Heart left ventricle (tissue), 16 donors: Measurements from ENCODE around the gene EPHA1. TPM values are rescaled to one million over a fixed set of nuclear protein-coding genes. Genes with fewer than 3 reads are reported as not detected.

Experiments used
- ATAC-seq, 4 donors: fragments of 200-7000 bp; cut with Tn5 transposase; one replicate each; pipeline ENCODE4 v1.9.1; 2020 to 2022; ENCODE audit warnings: moderate library complexity in 4 of 4, mild to moderate bottlenecking in 3 of 4, moderate number of reproducible peaks in 1 of 4
- DNase-seq, 5 donors: peaks; one replicate each; pipeline ENCODE4 v3.0.0-alpha.2; 2020
- H3K27ac ChIP-seq, 12 donors: fragments of 200-600 bp; sonication (generic) in 4 of 12; one replicate each; pipeline versions ENCODE4 v1.5.0 to v1.8.0; 2016 to 2022; ENCODE audit warnings: mild to moderate bottlenecking in 2 of 12
- H3K27me3 ChIP-seq, 9 donors: fragments of 200-600 bp; sonication (generic) in 2 of 9; one replicate each; pipeline versions ENCODE4 v1.5.1 to v1.8.0; 2016 to 2022; ENCODE audit warnings: mild to moderate bottlenecking in 3 of 9
- H3K36me3 ChIP-seq, 9 donors: fragments of 200-600 bp; sonication (generic) in 2 of 9; one replicate each; pipeline versions ENCODE4 v1.5.0 to v1.8.0; 2018 to 2022; ENCODE audit warnings: mild to moderate bottlenecking in 2 of 9
- H3K4me1 ChIP-seq, 12 donors: fragments of 200-600 bp; sonication (generic) in 4 of 12; one replicate each; pipeline versions ENCODE4 v1.5.0 to v1.8.0; 2016 to 2022; ENCODE audit warnings: mild to moderate bottlenecking in 3 of 12
- H3K4me3 ChIP-seq, 12 donors: fragments of 200-600 bp; sonication (generic) in 4 of 12; one replicate each; pipeline versions ENCODE4 v1.5.0 to v1.8.0; 2017 to 2022; ENCODE audit warnings: mild to moderate bottlenecking in 9 of 12, moderate library complexity in 4 of 12
- H3K9me3 ChIP-seq, 12 donors: fragments of 200-600 bp; sonication (generic) in 4 of 12; one replicate each; pipeline versions ENCODE4 v1.5.0 to v1.8.0; 2016 to 2022; ENCODE audit warnings: mild to moderate bottlenecking in 1 of 12
- POLR2A ChIP-seq, 2 donors: fragments of 450-650 bp; IDR thresholded peaks; one replicate each; pipeline ENCODE4 v1.6.1; 2017; ENCODE audit warnings: antibody characterized with exemption in 2 of 2, mild to moderate bottlenecking in 2 of 2, moderate library complexity in 2 of 2
- WGBS, 4 donors: extraction: QIAGEN DNeasy Blood & Tissue Kit in 2 of 4; methylation state at CpG; one replicate each; pipeline versions ENCODE4 v1.1.5 to v1.1.7; 2013 to 2018; 5-methylcytosine and 5-hydroxymethylcytosine counted together
- intact Hi-C, 10 donors: fragments of 100-400 bp; cut with DNase I; formaldehyde crosslinking; loops; one replicate each; pipeline versions ENCODE4 v1.11.1 to v1.14.2; 2022
- polyA plus RNA-seq, 2 donors: library from polyadenylated mRNA; stranded (reverse); fragments of 200-250 nt; gene quantifications; one replicate each; pipeline ENCODE4 v1.2.3, GENCODE V29; 2013
- total RNA-seq, 9 donors: library from RNA; depleted of rRNA in 2 of 9; stranded (reverse); fragments of >200 nt in 2 of 9; fragmentation: NEBNext Ultra II Directional in 3 of 9; extraction: Animal tissue kit (Norgen Biotek cat#: 25700) in 3 of 9; gene quantifications; one replicate each; pipeline versions ENCODE4 v1.1.0 to v1.2.4, GENCODE V29; 2016 to 2023
- TF ChIP-seq, protein P1 (sequence below), 12 donors: fragments of 200-600 bp; sonication (generic) in 4 of 12; IDR thresholded peaks; one replicate each; pipeline versions ENCODE4 v1.5.0 to v1.8.0; 2018 to 2022; ENCODE audit warnings: antibody characterized with exemption in 12 of 12, mild to moderate bottlenecking in 5 of 12
- donor health status: ischemic (EF 13 %, LVEDD 7.1; RV severe dilation, severe dysfunction).
- donor health status: healthy with polysubstance abuse.
- donor health status: DM: no; HTN: yes; CAD: no.
- donor health status: DM: no; HTN: no; CAD: no.
- donor health status: ischemic (EF 25% LVEDD 6.9; RV normal size, moderate dysfunction).
- donor health status: ischemic (EF 25% LVEDD 5.7; RV mildly dilated, moderate dysfunction).
- donor health status: healthy.
- donor health status: DM: yes; HTN: yes; CAD: no.
- donor health status: ischemic (EF 35%, LVEDD 5.7; RV mildly dilated, moderate dysfunction).
- donor health status: nonischemic (EF 11% LVEDD 7.7; RV severe dilation, severe dysfunction).
- donor health status: DM: yes; HTN: yes; CAD: no.
- donor health status: PGD.
- donor health status: ischemic (EF 29% LVEDD 5.4; RV normal size, mild dysfunction).
- donor health status: nonischemic (EF 23%, LVEDD 6.1; RV moderate dilation, normal function).

EPHA1 gene
- total and polyA plus RNA-seq, 11 donors = 0.04 to 0.51 (median 0.27) TPM; not detected in 7

GRCh38 chr7:143380260-143380645 is 28.4 kb downstream of the EPHA1 start:
- H3K36me3 ChIP-seq = peaks cover 0 to 17% (median 2%) of the 10 kb centered on the region in 9 donors
- peaks cover 5 to 79% (median 43%) of the 10 kb centered on the region in 12 donors for H3K4me1 ChIP-seq
- peak overlapping the region; percentile 97 to 100 (median 99) for H3K27ac ChIP-seq
- ATAC-seq = peak; percentile 62 to 71 (median 66)
- peak overlapping the region; percentile 62 to 96 (median 86) for H3K4me3 ChIP-seq
- H3K27me3 ChIP-seq = no peaks in the 10 kb centered on the region
- DNase-seq = peak; percentile 86 to 91 (median 89)
- intact Hi-C loops = loop anchor here in 8 of 10 donors (1.0 to 10.0 kb wide), 9 partner anchors 29 to 525 kb away; partner anchors contain the start of genes CASP2 (in 4 of the 8), TMEM139 (in 2 of the 8), EPHA1 (in 1 of the 8) and TCAF1 (in 1 of the 8)
- TF ChIP-seq, protein P1, sequence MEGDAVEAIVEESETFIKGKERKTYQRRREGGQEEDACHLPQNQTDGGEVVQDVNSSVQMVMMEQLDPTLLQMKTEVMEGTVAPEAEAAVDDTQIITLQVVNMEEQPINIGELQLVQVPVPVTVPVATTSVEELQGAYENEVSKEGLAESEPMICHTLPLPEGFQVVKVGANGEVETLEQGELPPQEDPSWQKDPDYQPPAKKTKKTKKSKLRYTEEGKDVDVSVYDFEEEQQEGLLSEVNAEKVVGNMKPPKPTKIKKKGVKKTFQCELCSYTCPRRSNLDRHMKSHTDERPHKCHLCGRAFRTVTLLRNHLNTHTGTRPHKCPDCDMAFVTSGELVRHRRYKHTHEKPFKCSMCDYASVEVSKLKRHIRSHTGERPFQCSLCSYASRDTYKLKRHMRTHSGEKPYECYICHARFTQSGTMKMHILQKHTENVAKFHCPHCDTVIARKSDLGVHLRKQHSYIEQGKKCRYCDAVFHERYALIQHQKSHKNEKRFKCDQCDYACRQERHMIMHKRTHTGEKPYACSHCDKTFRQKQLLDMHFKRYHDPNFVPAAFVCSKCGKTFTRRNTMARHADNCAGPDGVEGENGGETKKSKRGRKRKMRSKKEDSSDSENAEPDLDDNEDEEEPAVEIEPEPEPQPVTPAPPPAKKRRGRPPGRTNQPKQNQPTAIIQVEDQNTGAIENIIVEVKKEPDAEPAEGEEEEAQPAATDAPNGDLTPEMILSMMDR (IDR thresholded peaks at IDR 0.05) = peak; percentile 83 to 97 (median 90)
- no peak for TF ChIP-seq POLR2A (IDR thresholded peaks at IDR 0.05)
- 0 to 1% (median 0%) methylated on average over 35 of the region's 35 CpGs for WGBS, 4 donors
- H3K9me3 ChIP-seq = no peaks in the 10 kb centered on the region

DNA sequence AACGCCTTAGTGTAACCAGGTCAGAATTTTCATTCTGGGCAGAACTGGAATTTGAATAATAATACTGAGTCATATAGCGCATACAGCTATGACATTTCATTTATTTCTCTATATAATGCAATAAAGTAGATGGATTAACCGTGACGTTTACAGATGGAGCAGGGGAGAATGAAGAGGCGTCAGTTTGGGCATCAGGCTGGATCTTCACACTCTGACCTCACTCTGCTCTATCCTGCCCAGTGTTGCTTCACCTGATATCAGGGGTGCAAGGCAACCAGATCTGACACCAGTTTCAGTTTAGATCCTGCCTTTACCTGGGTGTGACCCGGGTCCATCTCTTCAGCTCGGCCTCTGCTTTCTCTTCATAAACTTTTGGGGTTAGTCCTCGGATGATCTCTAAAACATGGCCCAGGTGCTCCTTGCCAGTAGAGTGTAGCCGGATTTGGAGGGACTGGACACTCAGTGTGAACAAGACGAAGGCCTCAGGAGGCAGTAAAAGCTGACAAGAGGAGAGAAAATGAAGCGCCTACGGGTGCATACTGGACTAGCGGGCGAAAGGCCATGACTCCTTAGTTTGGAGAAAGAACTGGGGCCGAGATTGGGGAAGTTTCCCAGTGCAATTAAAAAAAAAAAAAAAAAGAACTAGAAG is 28.9 kb downstream of the EPHA1 start:
- TF ChIP-seq POLR2A (IDR thresholded peaks at IDR 0.05) = no peak
- TF ChIP-seq, protein P1 (IDR thresholded peaks at IDR 0.05) = no peak
- Histone ChIP-seq H3K36me3 (peaks cover 0 to 17% (median 2%) of the 10 kb centered on the region in 9 donors), H3K4me1 (peaks cover 5 to 79% (median 39%) of the 10 kb centered on the region in 12 donors), H3K9me3 (no peaks in the 10 kb centered on the region), H3K27me3 (no peaks in the 10 kb centered on the region), H3K4me3 (peak overlapping the region in 11 of 12 donors; percentile 62 to 96 (median 88)), H3K27ac (peak overlapping the region in 11 of 12 donors; percentile 97 to 100 (median 99))
- no peak for DNase-seq
- ATAC-seq = peak in 3 of 4 donors; percentile 0 to 1 (median 0)
- intact Hi-C loops = loop anchor here (1.0 to 10.0 kb wide), 11 partner anchors 29 to 525 kb away; partner anchors contain the start of genes CASP2 (in 4 of the 10), TMEM139 (in 2 of the 10), EPHA1 (in 1 of the 10) and GSTK1 (in 1 of the 10)
- WGBS, 4 donors = 31 to 36% (median 35%) methylated on average over 15 of the region's 15 CpGs

DNA sequence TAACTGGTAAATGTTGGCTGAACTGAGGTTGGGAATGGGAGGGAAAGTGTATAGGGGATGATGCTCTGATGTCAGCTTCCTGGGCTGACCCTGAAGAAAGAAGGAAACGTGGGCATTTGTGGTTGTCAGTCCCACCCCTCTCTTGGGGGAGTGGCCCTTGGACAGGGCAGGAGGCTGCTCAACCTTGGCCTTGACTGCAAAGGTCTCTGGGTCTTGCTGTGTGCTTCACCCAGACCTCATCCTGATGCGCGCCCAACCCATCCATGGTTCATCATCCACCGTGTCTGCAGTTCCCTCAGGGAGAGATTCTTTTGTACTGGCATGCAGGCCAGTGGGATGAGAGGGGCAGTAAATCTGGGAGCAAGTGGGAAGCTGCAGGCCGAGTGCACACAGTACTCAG is 32.3 kb downstream of the EPHA1 start:
- H3K27ac ChIP-seq = peak overlapping the region in 2 of 12 donors; percentile 35 to 91
- no peak for DNase-seq

More for the DNA sequence above, 32.3 kb downstream of the EPHA1 start:
- intact Hi-C loops = loop anchor here in 4 of 10 donors (5.0 to 10.0 kb wide), 3 partner anchors 41 to 134 kb away; partner anchors contain the start of gene GSTK1 (in 1 of the 4)
- no peak for TF ChIP-seq POLR2A (IDR thresholded peaks at IDR 0.05)
- TF ChIP-seq, protein P1 (IDR thresholded peaks at IDR 0.05) = no peak
- Histone ChIP-seq H3K9me3 (no peaks in the 10 kb centered on the region), H3K4me1 (peaks cover 0 to 84% (median 11%) of the 10 kb centered on the region in 12 donors), H3K27me3 (no peaks in the 10 kb centered on the region), H3K4me3 (no peak overlapping the region), H3K36me3 (no peaks in the 10 kb centered on the region)
- WGBS, 4 donors = 75 to 87% (median 81%) methylated on average over 5 of the region's 5 CpGs
- no peak for ATAC-seq
